GM21390 (cell line): ENCODE measurements around the gene SENP3.

Experiments used
- ATAC-seq: cut with Tn5 transposase; IDR thresholded peaks from one replicate; pipeline ENCODE4 v1.9.1; 2021; ENCODE audit not compliant: unreplicated experiment

SENP3 gene

GRCh38 chr17:7575959-7576358 lies 14.2 kb downstream of the SENP3 start:
- no peak for ATAC-seq

GRCh38 chr17:7576432-7576937 lies 14.8 kb downstream of the SENP3 start:
- no peak for ATAC-seq

DNA sequence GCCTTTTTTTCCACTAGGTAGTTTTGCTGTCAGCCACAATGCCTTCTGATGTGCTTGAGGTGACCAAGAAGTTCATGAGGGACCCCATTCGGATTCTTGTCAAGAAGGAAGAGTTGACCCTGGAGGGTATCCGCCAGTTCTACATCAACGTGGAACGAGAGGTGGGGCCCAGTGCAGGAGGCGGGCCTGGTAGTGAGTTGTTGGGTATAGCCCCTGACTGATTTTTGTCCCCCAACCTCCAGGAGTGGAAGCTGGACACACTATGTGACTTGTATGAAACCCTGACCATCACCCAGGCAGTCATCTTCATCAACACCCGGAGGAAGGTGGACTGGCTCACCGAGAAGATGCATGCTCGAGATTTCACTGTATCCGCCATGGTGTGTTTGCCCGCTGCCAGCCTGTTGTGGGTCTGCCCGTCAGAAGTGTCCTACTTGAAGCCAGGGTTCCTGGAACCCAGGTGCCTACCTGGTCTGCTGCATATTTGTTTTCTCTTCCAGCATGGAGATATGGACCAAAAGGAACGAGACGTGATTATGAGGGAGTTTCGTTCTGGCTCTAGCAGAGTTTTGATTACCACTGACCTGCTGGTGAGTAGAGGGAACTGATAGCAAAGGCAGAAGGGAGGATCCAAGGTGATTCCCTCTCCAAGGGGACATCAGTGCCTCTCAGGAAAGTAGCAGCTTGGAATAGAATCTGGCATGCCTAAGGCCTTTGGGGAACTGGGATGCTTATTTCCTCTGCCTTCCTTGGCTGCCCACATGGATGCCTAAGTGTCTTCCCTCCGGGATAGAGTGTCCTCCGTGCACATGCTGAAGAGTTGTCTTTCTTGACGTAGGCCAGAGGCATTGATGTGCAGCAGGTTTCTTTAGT lies 15.8 kb downstream of the SENP3 start:
- no peak for ATAC-seq

GRCh38 chr17:7579001-7579833 lies 17.5 kb downstream of the SENP3 start, which contains the start of gene CD68:
CD68 (plus strand) TSS chr17:7579638; CDS start chr17:7579678, 40 bp downstream.
- peak; percentile 38 for ATAC-seq

GRCh38 chr17:7579834-7580603 lies 18.3 kb downstream of the SENP3 start:
- ATAC-seq: no peak

GRCh38 chr17:7580604-7581575 lies 19.2 kb downstream of the SENP3 start:
- no peak for ATAC-seq

GRCh38 chr17:7582396-7583252 lies 20.9 kb downstream of the SENP3 start:
- ATAC-seq: no peak

DNA sequence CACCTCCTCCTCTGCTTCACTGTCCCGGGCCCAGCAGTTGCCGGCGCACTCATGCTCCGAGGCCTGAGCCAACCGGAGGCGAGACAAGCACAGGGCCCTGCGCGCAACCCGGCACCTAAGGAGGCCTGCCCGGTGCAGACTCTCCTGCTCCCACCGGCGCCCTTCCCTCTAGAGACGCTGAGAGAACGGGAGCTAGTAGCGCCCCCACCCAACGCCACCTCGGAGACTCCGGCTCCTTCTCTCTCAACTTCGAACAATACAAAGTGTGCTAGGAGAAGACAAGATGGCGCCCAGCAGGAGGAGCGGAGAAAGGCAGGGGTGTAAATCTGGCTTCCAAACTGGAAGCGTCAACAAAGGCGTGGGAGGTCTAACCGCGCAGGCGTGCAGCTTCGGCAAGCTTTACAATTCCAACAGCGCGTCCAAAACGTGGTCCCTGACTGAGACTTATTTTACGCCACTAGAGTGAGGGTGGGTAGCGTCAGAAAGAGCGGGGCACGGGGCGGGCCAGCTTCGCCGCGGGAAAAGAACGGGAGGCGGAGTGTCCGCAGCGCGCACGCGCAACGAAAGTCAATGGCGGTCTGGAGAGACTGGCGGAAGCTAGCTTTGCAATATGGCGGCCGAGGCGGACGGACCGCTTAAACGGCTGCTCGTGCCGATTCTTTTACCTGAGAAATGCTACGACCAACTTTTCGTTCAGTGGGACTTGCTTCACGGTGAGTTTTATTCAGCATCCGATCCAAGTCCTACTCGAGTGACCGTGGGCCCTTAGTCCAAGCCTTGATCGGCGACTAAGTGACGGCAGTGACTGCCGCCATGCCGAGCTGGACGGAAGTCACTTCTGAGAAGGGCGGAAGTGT lies 21.8 kb downstream of the SENP3 start, which contains the start of gene MPDU1:
Gene MPDU1, plus strand, starts transcription at position 600 of the 857 bp plus-strand sequence. Its CDS starts 11 bp downstream, at position 611.
- peak; percentile 57 for ATAC-seq

DNA sequence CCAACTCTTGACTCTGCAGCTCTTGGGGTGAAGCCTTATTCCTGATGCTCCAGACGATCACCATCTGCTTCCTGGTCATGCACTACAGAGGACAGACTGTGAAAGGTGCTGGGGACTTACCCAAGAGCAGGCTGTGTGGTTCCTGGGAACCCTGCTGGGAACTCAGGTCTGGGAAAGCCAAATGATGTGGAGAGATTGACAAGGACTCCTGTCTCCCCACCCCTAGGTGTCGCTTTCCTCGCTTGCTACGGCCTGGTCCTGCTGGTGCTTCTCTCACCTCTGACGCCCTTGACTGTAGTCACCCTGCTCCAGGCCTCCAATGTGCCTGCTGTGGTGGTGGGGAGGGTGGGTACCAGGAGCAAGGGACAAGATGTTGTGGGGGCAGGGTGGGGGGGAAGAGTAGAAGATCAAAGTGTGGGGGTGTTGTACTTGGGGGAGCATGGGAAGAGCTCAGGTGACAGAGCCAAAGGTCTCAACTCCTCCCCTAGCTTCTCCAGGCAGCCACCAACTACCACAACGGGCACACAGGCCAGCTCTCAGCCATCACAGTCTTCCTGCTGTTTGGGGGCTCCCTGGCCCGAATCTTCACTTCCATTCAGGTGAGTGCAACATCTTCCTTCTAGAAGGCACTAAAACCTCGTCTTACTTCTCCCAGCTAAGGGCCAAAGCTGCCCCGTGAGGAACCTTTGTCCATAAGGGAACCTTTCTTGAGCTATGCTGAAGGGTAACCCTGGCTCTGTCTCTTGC lies 25.1 kb downstream of the SENP3 start:
- no peak for ATAC-seq

DNA sequence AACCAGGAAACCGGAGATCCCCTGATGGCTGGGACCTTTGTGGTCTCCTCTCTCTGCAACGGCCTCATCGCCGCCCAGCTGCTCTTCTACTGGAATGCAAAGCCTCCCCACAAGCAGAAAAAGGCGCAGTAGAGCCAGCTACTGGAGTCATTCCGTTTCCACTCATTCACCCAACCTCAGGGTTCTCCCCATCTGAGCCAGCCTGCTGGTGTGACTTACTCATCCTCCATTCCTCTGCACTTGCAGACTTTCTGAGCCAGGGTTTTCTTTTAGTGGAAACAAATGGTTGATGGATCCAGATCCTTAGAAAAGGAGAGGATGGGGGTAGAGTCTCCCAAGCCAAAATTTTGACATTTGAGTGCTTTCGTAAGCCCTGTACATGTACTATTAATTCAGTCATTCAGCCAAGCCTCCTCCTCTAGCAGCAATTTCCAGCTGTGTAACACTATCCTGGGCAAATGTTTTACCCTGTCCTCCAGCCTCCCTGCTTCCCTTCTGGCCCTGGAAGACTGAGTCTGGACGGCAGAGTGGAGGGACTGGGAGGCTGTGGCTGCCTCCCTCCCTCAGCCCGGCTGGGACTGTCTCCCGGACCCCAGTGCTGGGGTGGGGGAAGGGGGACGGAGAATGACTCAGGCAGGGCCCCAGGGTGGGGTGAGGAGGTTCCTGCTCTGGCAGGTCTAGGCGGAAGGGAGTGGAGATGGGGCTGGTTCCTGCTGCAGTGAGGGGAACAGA lies 25.9 kb downstream of the SENP3 start:
- no peak for ATAC-seq

DNA sequence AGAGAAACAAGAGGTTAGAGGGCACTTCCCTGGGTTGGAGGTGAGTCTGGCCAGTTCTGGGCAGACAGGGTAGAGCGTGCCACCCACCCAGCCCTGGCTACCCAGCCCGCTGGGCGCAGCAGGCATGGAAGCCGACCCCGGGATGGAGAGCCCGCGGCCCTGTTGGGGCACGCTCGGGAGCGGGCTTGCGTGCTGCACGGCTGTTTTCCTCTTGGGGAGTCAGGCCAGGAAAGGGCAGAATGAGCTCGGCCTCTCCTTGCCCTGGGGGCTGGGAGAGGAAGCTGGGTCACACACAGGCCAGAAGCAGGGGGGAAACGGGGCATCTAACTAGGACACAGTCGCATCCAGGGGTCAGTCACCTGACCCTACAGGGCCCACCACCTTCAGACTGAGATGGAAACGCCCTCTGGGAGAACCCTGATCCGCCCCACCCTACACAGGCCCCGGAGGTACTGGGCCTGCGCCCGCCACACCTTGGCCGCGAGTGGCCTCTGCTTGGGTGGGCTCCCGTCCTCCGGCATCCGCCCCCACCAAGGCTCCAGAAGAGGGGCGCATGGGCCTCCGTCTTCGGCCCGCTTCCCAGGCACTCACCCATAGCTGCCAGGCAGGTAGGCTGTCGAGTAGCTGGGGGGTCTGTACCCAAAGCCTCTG lies 27.0 kb downstream of the SENP3 start:
- no peak for ATAC-seq

- ATAC-seq: no peak
Measured at GRCh38 chr17:7589204-7589868, 27.6 kb downstream of the SENP3 start.

GRCh38 chr17:7589891-7590691 lies 28.4 kb downstream of the SENP3 start, which contains the start of gene SOX15:
SOX15 (minus strand) TSS chr17:7590094; CDS start chr17:7589676, 418 bp downstream.
- no peak for ATAC-seq

GRCh38 chr17:7590743-7591142 lies 29.0 kb downstream of the SENP3 start:
- no peak for ATAC-seq
